GM19468 (cell line): Measurements from ENCODE around the gene TGFBR2.
A peak's percentile ranks its signal among the peaks of the same experiment; 100 is the strongest.

ENCODE experiments used
- ATAC-seq: cut with Tn5 transposase; IDR thresholded peaks from one replicate; pipeline ENCODE4 v1.9.1; 2021; ENCODE audit warnings: mild to moderate bottlenecking, moderate library complexity, moderate number of reproducible peaks; ENCODE audit not compliant: unreplicated experiment; ENCODE audit errors: extremely low read depth

TGFBR2 gene

DNA sequence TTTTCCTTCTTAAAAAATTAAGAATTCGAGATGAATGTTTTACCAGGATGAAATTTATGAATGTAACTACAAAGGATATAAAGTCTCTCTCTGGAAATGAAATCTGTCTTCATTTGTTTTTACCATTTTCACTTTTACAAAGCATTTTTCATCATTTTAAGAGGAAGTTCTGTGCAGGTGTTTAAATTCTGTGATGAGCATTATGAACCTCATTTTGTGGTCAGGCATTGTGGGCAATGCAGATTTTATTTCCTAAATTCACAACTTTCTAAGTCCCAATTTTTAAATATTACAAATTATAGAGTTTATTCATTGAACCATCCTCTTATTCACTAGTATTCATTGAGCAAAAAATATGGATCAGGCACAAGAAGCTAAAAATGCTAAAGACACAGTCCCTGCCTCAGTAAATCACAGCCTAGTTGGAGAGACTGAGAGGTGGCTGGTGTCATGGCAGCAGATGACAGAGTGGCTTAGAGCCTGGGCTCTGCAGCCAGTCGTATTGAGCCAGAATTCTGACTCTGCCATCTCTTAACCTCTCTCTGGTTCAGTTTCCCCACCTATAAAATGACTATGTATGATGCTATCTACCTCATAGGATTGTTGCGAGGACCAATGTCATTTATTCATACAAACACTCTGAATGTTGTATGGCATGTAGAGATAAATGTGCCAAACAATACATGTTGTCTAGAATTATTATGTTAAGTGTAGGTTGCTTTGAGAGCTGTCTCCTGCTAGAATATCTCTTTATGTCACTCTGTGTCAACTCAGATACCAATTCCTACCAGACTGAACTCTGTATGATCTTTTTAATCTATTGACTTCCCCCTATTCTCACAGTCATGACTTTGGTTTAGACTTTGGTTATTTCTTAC is 7.5 kb upstream of the TGFBR2 start:
- ATAC-seq, result no peak

- no peak for ATAC-seq
Observed at GRCh38 chr3:30600572-30600971, 5.8 kb upstream of the TGFBR2 start.

DNA sequence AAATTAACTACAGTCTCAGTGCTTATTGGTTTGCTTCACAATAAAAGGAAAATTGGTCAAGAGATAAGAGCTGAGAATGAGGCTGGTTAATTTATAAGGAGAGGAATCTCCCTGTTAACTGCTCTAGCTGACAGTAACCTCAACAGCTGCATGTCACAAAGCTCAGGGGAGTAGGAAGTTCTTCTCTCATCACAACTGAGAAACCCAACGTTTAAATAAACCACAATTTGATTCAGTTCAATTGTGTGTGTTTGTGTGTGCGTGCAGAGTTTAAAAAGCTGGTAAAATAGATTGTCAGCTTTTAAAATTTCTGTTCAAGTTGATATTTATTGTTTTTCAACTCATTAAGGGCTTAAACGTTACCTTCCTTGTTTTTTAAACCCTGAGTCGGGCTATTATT is 3.5 kb upstream of the TGFBR2 start:
- ATAC-seq, result no peak

- no peak for ATAC-seq
Observed at GRCh38 chr3:30604093-30604492, 2.3 kb upstream of the TGFBR2 start.

- ATAC-seq, result no peak
Observed at GRCh38 chr3:30604558-30604957, 1.8 kb upstream of the TGFBR2 start.

DNA sequence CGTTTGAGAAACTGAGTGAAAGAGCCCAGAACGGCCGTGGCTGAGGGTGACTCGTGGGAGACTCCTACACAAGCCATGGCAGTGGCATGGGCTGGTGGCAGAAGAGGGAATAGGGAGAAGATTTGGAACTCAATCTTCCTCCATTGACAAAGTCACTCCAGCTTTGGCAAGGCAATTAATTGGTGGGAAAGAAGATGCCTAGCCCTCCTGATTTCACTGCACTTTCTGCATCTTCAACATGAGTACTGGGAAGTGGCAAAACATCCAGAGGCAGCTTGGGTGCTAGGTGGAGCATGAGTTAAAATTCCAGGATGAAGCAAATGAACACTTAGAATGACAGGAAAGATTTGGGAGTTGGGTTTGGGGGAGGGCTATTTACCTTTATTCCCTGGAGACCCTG is 1.4 kb upstream of the TGFBR2 start:
- ATAC-seq, result no peak

DNA sequence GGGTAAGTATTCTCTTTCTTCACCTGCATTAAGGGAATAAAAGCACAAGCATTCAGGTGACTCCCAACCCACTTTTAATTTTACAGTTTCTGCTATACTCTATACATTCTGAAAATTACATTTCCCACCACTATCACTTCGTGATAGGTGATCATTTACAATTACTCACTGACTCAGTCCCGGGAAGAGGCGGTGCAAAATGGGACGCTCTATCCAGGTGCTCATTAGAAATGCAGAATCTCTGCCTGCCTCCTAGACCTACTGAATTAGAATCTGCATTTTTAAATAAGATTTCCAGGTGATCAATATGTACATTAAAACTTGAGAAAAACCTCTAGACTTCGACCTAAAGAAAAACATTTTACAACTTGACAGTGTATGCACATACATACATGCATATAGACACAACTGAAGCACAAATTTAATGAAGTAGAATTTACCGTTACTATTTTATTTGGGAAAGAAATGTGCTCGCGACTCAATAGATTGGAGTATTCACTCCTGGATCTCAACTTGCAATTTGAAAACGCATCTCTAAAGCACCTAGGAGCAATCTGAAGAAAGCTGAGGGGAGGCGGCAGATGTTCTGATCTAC is 598 bp upstream of the TGFBR2 start:
- no peak for ATAC-seq

- ATAC-seq, result peak; percentile 19
Observed at GRCh38 chr3:30607032-30607833, 832 bp downstream of the TGFBR2 start.

DNA sequence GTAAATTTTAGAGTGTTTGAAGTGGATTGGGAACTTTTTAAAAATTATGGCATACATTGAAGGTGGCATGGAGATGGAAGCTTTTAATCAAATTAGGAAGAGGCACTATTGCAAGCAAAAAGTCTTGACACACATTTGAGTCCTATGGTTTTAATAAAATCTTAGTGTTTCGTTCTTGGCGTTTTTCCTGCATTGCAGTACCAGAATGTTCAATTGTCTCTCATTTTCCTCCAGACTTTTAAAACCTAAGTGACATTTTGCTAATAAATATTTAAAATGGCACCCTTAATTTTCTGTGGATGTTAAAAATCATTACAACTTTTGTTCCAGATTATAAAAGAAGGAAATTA is 2.2 kb downstream of the TGFBR2 start:
- ATAC-seq, result no peak

DNA sequence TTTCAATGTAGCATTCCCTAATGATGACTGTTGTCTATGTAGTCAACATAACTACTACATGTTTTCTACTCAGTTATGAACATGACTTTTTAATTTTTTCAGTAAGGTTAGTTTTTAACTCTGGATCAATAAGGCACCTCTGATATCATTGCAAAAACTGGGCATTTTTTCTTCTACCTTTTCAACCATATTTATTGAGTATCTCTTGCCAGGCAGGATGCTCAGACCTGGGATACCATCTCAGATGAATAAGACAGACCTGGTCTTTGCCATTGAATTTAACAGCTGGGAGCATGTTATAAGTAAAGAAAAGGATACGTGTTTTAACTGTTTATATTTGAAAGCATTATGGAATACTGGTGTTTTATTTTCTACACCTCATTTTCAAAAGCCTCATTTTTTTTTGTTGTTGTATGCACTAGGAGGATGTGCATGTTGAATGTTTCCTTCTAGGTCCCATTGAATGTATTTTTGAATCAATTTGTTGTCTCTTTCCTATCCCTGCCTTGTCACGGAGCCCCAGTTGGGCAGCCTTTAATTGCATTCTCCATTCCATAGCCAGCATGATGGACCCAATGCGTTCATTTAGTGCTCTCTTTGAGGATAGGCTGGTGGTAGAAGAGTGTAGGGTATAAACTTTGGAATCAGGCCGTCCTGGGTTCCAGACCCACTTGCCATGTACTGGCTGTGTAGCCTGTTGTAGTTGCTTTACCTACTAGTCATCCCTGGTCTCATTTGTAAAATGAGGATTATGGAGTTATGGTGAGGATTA is 3.7 kb downstream of the TGFBR2 start:
- ATAC-seq, result no peak

GRCh38 chr3:30610702-30611368 is 4.4 kb downstream of the TGFBR2 start:
- ATAC-seq, result no peak

DNA sequence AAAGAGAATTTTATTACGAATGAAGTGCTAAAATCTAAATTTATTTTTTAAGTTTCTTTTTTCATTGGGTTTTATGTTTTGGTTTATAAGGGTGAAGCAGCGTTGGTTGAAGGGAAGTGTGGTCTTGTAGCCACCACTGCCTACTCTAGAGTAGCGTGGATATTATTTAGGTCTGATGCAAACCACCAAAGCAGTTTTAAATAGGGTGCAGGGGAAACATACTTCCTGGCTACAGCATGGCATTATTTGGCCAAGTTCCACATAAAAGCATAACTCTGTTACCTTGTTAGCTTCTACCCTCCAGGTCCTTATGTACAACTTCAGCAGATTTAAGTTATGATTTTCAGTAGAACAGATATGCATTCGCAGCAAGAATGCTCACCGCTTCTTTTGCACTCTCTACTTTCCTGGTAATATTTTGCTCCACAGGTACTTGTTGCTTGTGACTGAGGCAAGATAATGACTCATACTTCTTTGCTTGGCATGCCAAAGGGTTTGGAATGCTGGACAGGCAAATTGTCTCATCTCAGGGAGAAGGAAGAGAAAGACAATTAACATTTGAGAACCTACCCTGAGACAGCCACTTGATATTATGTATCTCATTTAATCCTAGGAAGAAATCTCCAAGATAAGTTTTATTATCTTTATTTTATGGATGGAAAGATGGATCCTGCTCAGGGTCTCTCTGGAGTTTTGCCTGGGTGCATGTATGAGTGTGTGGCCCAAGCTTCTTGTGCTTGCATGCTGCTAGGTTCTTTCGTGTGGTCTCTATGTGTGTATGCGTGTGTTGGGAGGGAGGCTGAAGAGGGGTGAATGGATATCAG is 5.4 kb downstream of the TGFBR2 start:
- no peak for ATAC-seq

DNA sequence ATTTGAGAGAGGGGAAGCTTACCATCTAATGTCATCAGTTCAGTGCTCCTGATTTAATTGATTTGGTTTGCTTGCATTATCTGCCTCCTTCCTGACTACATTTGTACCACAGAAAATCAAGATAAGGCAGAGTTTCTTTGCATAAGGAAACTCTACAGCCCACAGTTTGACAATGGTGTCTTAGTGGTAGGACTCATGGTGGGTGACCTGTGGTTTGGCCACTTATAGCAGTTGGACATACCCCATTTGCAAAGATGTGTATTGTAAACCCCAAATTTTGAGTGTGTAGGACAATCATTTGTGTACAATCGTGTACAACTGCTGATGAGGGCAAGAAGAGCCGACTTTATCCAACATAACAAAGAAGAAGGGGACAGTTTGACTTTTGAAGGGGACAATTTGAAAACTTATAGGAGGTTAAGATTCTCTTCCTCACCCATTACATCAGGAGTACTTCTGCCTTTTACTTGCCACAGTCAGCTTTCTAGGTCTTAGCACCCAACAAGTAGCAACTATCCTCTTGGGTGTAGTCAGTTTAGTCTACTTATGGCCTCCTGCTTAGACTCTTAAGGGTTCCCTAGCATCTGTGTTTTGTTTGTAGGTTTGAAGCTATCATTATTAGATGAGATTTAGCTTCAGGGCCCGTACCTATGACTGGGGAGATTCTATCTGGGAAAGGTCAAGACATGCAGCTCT is 6.2 kb downstream of the TGFBR2 start:
- ATAC-seq, result no peak

- ATAC-seq, result no peak
Observed at GRCh38 chr3:30613133-30613825, 6.9 kb downstream of the TGFBR2 start.

GRCh38 chr3:30614373-30614772 is 8.0 kb downstream of the TGFBR2 start:
- no peak for ATAC-seq

DNA sequence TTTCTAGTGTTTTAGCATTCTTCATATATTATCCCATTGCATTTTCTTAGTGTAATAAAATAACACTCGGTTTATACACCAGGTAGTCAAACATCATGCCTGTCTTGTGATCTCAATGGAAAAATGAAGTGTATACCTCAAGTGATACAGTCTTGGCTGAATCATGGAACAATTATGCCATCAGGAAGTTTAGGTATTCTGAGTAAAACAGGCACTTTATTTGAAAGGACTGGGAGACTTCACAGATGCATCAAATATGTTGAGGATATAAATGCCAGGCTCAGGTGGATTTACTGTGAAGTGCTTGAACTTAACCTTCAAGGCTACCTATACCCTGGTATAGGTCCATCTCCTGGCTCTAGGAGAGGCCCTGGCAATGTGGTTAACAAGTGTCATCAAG is 8.5 kb downstream of the TGFBR2 start:
- no peak for ATAC-seq

GRCh38 chr3:30615615-30616346 is 9.4 kb downstream of the TGFBR2 start:
- ATAC-seq, result no peak
